ENCODE results near the gene ULBP3. TPM values are rescaled to one million over a fixed set of nuclear protein-coding genes. Genes with fewer than 3 reads are reported as not detected.
"Not testable (repeated sequence)": the region's sequence is repeated elsewhere in the genome, so short reads cannot be mapped to it uniquely, and the experiment has no call there.

ULBP3 gene
- total and polyA plus RNA-seq, 2 of the 4 experiments (the other 2 are of a cell fraction): 11.1 to 35.1 TPM

DNA sequence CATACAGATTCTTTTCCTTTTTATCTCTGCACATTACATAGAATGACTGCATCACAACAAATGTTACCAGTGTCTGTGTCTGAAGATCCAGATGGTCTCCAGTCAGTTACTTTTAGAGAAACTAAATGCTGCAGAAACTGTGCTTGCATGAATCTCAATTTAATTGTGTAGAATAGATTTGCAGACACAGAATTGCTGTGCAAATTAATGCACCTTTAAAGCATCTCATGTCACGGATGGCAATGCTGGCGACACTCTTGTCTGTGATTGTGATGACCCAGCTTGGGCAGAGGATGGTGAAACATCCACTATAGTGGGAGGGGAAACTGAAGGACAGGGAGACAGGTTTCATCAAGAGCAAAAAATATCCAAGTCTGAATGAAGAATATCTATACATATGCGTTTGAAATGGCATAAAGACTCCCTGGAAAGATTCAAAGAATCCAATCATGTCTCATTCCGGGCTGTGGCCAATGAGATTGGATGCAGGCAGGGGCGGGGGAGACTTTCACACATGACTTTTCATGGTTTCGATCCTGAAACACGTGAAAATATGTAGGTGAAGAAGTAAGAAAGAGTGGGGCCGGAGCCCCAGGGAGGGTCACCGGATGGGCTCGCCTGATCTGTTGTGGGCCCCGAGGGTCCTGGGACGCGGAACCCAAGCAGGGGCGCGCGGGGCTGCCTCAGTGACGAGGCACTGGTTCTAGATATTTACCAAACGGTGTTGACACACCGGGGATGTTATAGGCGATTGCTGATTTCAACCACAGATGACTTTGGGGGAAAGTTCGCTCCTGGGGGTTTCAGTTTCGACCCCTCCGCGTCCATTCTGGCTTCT, 54.9 kb downstream of the ULBP3 start:
- H3K4ac ChIP-seq (ENCODE audit: low read depth, low read length); H2AK9ac ChIP-seq (replicated peaks; ENCODE audit: low read depth, low read length, poor library complexity); H2BK5ac ChIP-seq (ENCODE audit: low read depth, low read length, poor library complexity, severe bottlenecking); POLR2A ChIA-PET (ENCODE audit: unreplicated experiment); dilution Hi-C loops (cut with HindIII; ENCODE audit: low sequenced_read_pairs, unreplicated experiment); H3K27ac ChIP-seq (ENCODE audit: insufficient read depth, low read length); ATAC-seq (ENCODE audit: low read depth); H3K9me1 ChIP-seq (ENCODE audit: insufficient read depth, low read length); H2BK120ac ChIP-seq (ENCODE audit: low read depth, low read length); H2BK20ac ChIP-seq (ENCODE audit: low read depth, low read length); H4K8ac ChIP-seq (ENCODE audit: low read depth in 2 of 2, low read length in 2 of 2); H2BK15ac ChIP-seq (ENCODE audit: low read depth, low read length); H3K4me2 ChIP-seq (ENCODE audit: low read depth, low read length); H2AFZ ChIP-seq (replicated peaks; ENCODE audit: low read length, poor library complexity); CTCF ChIA-PET; in situ Hi-C loops (cut with MboI; ENCODE audit: low sequenced_read_pairs); H3K36me3 ChIP-seq (ENCODE audit: control insufficient read depth, insufficient read depth, low read length); H3K4me1 ChIP-seq (ENCODE audit: control insufficient read depth, insufficient read depth, low read length); H3K18ac ChIP-seq (ENCODE audit: low read depth, low read length); H3K9me3 ChIP-seq (ENCODE audit: control insufficient read depth, insufficient read depth, low read length); H3K56ac ChIP-seq (ENCODE audit: extremely low read depth, insufficient read depth, low read length); DNase-seq; H4K20me1 ChIP-seq (ENCODE audit: insufficient read depth, low read length); H4K5ac ChIP-seq (ENCODE audit: low read depth, low read length); H2AK5ac ChIP-seq (ENCODE audit: low read depth, low read length); H4K91ac ChIP-seq (ENCODE audit: insufficient read depth, low read depth, low read length); H3K23ac ChIP-seq (ENCODE audit: low read depth, low read length); H3K14ac ChIP-seq (replicated peaks; ENCODE audit: low read depth, low read length); H3K79me1 ChIP-seq (ENCODE audit: low read depth in 1 of 2, low read length in 2 of 2); H3K4me3 ChIP-seq (ENCODE audit: insufficient read depth, low read depth, low read length); BruUV-seq (replicated peaks); H3K9ac ChIP-seq (ENCODE audit: low read depth, low read length): not testable (repeated sequence)
- H3K27me3 ChIP-seq (ENCODE audit: control insufficient read depth, insufficient read depth, low read length): peaks cover 60% of the 10 kb centered on the region
- no CpG with 5 or more reads among the region's 24 CpGs for WGBS, 2 experiments (ENCODE audit: extremely low coverage in 2 of 2, insufficient read length in 1 of 2)
- intact Hi-C loops (cut with micrococcal nuclease): loop anchor here (10.0 kb wide), 1 partner anchor 289 kb away; no protein-coding TSS in a partner anchor

GRCh38 chr6:150012846-150013784, 55.8 kb downstream of the ULBP3 start:
- H3K23ac ChIP-seq (ENCODE audit: low read depth, low read length); H2AK5ac ChIP-seq (ENCODE audit: low read depth, low read length); H3K9me1 ChIP-seq (ENCODE audit: insufficient read depth, low read length); H2BK15ac ChIP-seq (ENCODE audit: low read depth, low read length); H3K9me3 ChIP-seq (ENCODE audit: control insufficient read depth, insufficient read depth, low read length); ATAC-seq (ENCODE audit: low read depth); H3K9ac ChIP-seq (ENCODE audit: low read depth, low read length); H2AK9ac ChIP-seq (replicated peaks; ENCODE audit: low read depth, low read length, poor library complexity); H2BK20ac ChIP-seq (ENCODE audit: low read depth, low read length); POLR2A ChIA-PET (ENCODE audit: unreplicated experiment); DNase-seq; H2BK5ac ChIP-seq (ENCODE audit: low read depth, low read length, poor library complexity, severe bottlenecking); H4K20me1 ChIP-seq (ENCODE audit: insufficient read depth, low read length); dilution Hi-C loops (cut with HindIII; ENCODE audit: low sequenced_read_pairs, unreplicated experiment); H4K91ac ChIP-seq (ENCODE audit: insufficient read depth, low read depth, low read length); H3K4ac ChIP-seq (ENCODE audit: low read depth, low read length); H3K36me3 ChIP-seq (ENCODE audit: control insufficient read depth, insufficient read depth, low read length); H3K18ac ChIP-seq (ENCODE audit: low read depth, low read length); in situ Hi-C loops (cut with MboI; ENCODE audit: low sequenced_read_pairs); H3K14ac ChIP-seq (replicated peaks; ENCODE audit: low read depth, low read length); H4K5ac ChIP-seq (ENCODE audit: low read depth, low read length); H4K8ac ChIP-seq (ENCODE audit: low read depth in 2 of 2, low read length in 2 of 2); H2AFZ ChIP-seq (replicated peaks; ENCODE audit: low read length, poor library complexity); H3K56ac ChIP-seq (ENCODE audit: extremely low read depth, insufficient read depth, low read length); H3K4me2 ChIP-seq (ENCODE audit: low read depth, low read length); H3K4me1 ChIP-seq (ENCODE audit: control insufficient read depth, insufficient read depth, low read length); H3K4me3 ChIP-seq (ENCODE audit: insufficient read depth, low read depth, low read length); H3K27ac ChIP-seq (ENCODE audit: insufficient read depth, low read length); H2BK120ac ChIP-seq (ENCODE audit: low read depth, low read length); BruUV-seq (replicated peaks); H3K79me1 ChIP-seq (ENCODE audit: low read depth in 1 of 2, low read length in 2 of 2); CTCF ChIA-PET: not testable (repeated sequence)
- H3K27me3 ChIP-seq (ENCODE audit: control insufficient read depth, insufficient read depth, low read length): peaks cover 61% of the 10 kb centered on the region
- no CpG with 5 or more reads among the region's 8 CpGs for WGBS, 2 experiments (ENCODE audit: extremely low coverage in 2 of 2, insufficient read length in 1 of 2)
- intact Hi-C loops (cut with micrococcal nuclease): loop anchor here (10.0 kb wide), 1 partner anchor 288 kb away; no protein-coding TSS in a partner anchor
